ENCODE data around the gene ABHD18.
"Not testable (repeated sequence)": the region's sequence is repeated elsewhere in the genome, so short reads cannot be mapped to it uniquely, and the experiment has no call there.

Gene ABHD18

DNA sequence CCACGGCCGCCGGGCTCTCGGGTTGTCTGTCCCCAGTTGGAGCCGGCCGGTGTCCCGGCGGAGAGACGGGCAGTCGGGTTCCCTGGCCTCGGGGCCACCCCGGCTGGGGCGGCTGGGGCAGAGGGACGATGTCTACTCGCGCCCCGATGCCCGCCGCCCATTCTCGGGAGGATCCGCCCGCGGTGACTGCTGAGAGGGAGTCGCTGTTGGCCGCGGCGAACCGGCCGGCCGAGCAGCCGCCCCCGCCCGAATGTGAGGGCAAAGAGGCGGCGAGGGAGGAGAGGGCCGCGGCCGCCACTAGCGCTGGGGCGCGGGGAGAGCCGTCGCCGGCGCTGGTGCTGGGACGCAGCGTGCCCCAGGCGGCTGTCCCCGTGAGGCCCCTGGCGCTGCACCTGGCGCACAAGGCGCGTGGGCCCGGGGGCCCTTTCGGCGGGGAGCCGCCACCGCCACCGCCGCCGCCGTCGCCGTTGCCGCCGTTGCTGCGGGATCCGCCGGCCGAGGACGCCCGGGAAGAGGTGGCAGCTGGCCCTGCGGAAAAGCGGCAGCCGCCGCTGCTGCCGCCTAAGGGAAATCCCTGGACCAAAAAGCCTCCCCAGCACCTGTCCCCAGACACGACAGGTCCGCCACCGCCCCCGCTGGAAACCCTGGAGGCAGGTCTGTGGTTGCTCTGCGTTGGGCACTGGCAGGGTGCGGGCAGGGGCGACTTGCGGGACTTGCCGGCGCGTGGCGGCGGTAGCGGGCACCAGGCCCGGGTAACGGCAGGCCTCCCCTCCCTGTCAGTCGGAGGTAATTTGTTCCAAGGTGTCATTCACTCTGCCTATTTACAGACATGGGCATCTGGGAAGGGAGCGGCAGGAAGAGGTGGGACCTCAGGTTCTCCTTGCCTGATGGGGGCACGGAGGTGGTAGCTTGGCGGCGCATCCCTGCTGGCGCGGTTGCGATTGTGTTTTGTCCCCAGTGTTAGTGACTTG is 96.6 kb downstream of the ABHD18 start:
- no peaks in the 10 kb centered on the region for H3K9me3 ChIP-seq (ENCODE audit: control insufficient read depth, low read length)
- H3K4me1 ChIP-seq (ENCODE audit: control insufficient read depth, insufficient read depth, low read length): no peaks in the 10 kb centered on the region
- H3K36me3 ChIP-seq (ENCODE audit: control insufficient read depth, insufficient read depth, low read length): no peaks in the 10 kb centered on the region
- H3K27ac ChIP-seq (ENCODE audit: insufficient read depth, low read depth, low read length, poor library complexity, severe bottlenecking): no peak overlapping the region
- H3K27me3 ChIP-seq (ENCODE audit: control insufficient read depth, insufficient read depth, low read length, poor library complexity, severe bottlenecking): no peaks in the 10 kb centered on the region
- 0% methylated on average over 101 of the region's 101 CpGs for WGBS, 2 experiments
- peak overlapping the region; percentile 60 for H3K4me3 ChIP-seq (ENCODE audit: insufficient read depth, low read depth, low read length)

DNA sequence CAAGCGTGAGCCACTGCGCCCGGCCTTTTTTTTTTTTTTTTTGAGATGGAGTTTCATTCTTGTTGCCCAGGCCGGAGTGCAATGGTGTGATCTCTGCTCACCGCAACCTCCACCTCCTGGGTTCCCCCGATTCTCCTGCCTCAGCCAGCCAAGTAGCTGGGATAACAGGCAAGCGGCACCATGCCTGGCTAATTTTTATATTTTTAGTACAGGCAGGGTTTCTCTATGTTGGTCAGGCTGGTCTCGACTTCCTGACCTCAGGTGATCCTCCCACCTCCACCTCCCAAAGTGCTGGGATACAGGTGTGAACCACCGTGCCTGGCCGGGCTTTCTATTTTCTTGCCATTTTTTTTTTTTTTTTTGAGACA is 101.2 kb downstream of the ABHD18 start:
- 92 to 95% methylated on average over 10 of the region's 10 CpGs for WGBS, 2 experiments
- not testable (repeated sequence) for H3K9me3 ChIP-seq (ENCODE audit: control insufficient read depth, low read length); H3K27ac ChIP-seq (ENCODE audit: insufficient read depth, low read depth, low read length, poor library complexity, severe bottlenecking); H3K4me3 ChIP-seq (ENCODE audit: insufficient read depth, low read depth, low read length); H3K36me3 ChIP-seq (ENCODE audit: control insufficient read depth, insufficient read depth, low read length); H3K27me3 ChIP-seq (ENCODE audit: control insufficient read depth, insufficient read depth, low read length, poor library complexity, severe bottlenecking); H3K4me1 ChIP-seq (ENCODE audit: control insufficient read depth, insufficient read depth, low read length)

DNA sequence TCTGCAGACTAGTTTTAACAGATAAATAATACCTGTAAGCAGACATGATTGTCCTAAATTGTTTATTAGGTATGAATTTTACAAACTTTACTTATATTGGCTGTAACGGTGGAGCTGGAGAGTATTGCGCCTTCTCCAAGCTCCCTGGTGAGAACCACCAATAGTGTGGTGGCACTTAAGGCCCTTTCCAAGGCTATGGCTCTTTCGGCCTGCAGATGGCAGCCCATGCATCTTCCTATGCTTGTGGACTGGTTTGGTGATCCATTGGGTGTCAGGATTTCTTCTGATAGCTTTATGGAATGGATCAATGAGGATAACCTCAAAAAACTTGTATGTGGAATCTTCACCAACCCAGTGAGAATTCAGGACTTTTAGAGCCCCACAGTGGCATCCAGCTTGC is 103.7 kb downstream of the ABHD18 start:
- H3K4me1 ChIP-seq (ENCODE audit: control insufficient read depth, insufficient read depth, low read length): no peaks in the 10 kb centered on the region
- no peaks in the 10 kb centered on the region for H3K36me3 ChIP-seq (ENCODE audit: control insufficient read depth, insufficient read depth, low read length)
- no peak overlapping the region for H3K27ac ChIP-seq (ENCODE audit: insufficient read depth, low read depth, low read length, poor library complexity, severe bottlenecking)
- H3K4me3 ChIP-seq (ENCODE audit: insufficient read depth, low read depth, low read length): no peak overlapping the region
- no peaks in the 10 kb centered on the region for H3K27me3 ChIP-seq (ENCODE audit: control insufficient read depth, insufficient read depth, low read length, poor library complexity, severe bottlenecking)
- WGBS, 2 experiments: 83 to 87% methylated on average over 3 of the region's 3 CpGs
- H3K9me3 ChIP-seq (ENCODE audit: control insufficient read depth, low read length): no peaks in the 10 kb centered on the region

- Histone ChIP-seq H3K27ac (ENCODE audit: insufficient read depth, low read depth, low read length, poor library complexity, severe bottlenecking) (no peak overlapping the region), H3K27me3 (ENCODE audit: control insufficient read depth, insufficient read depth, low read length, poor library complexity, severe bottlenecking) (no peaks in the 10 kb centered on the region), H3K4me1 (ENCODE audit: control insufficient read depth, insufficient read depth, low read length) (no peaks in the 10 kb centered on the region), H3K9me3 (ENCODE audit: control insufficient read depth, low read length) (no peaks in the 10 kb centered on the region), H3K36me3 (ENCODE audit: control insufficient read depth, insufficient read depth, low read length) (no peaks in the 10 kb centered on the region), H3K4me3 (ENCODE audit: insufficient read depth, low read depth, low read length) (no peak overlapping the region)
- 92 to 95% methylated on average over 4 of the region's 4 CpGs for WGBS, 2 experiments
Observed at GRCh38 chr4:128076464-128076863, 111.3 kb downstream of the ABHD18 start.

Measured in ectodermal cell (in vitro differentiated cells).